GM04503 (cell line): Measurements from ENCODE around the gene DOCK3.
"Not testable (repeated sequence)": the region's sequence is repeated elsewhere in the genome, so short reads cannot be mapped to it uniquely, and the experiment has no call there.

Source experiments
- DNase-seq: peaks from one replicate; pipeline ENCODE4 v3.0.0-alpha.2; 2012; ENCODE audit warnings: low read depth

DOCK3 gene

GRCh38 chr3:51224283-51224682 is 549.6 kb downstream of the DOCK3 start:
- DNase-seq = no peak

- no peak for DNase-seq
Measured at GRCh38 chr3:51224843-51225242, 550.1 kb downstream of the DOCK3 start.

GRCh38 chr3:51242939-51243338 is 568.2 kb downstream of the DOCK3 start:
- DNase-seq = no peak

- DNase-seq = peak; percentile 1
Measured at GRCh38 chr3:51243924-51244323, 569.2 kb downstream of the DOCK3 start.

- peak; percentile 17 for DNase-seq
Measured at GRCh38 chr3:51245867-51246266, 571.1 kb downstream of the DOCK3 start.

- no peak for DNase-seq
Measured at GRCh38 chr3:51257870-51258269, 583.1 kb downstream of the DOCK3 start.

GRCh38 chr3:51264166-51264565 is 589.4 kb downstream of the DOCK3 start:
- DNase-seq = not testable (repeated sequence)

GRCh38 chr3:51268132-51268531 is 593.4 kb downstream of the DOCK3 start:
- no peak for DNase-seq

- DNase-seq = no peak
Measured at GRCh38 chr3:51269466-51269865, 594.7 kb downstream of the DOCK3 start.

- DNase-seq = no peak
Measured at GRCh38 chr3:51270559-51270958, 595.8 kb downstream of the DOCK3 start.

- DNase-seq = no peak
Measured at GRCh38 chr3:51271172-51271571, 596.4 kb downstream of the DOCK3 start.

- no peak for DNase-seq
Measured at GRCh38 chr3:51274052-51274451, 599.3 kb downstream of the DOCK3 start.

- DNase-seq = no peak
Measured at GRCh38 chr3:51275111-51275805, 600.5 kb downstream of the DOCK3 start.

GRCh38 chr3:51276046-51276445 is 601.3 kb downstream of the DOCK3 start:
- no peak for DNase-seq

GRCh38 chr3:51279448-51279847 is 604.7 kb downstream of the DOCK3 start:
- no peak for DNase-seq

- no peak for DNase-seq
Measured at GRCh38 chr3:51280176-51280575, 605.4 kb downstream of the DOCK3 start.

GRCh38 chr3:51282931-51283330 is 608.2 kb downstream of the DOCK3 start:
- DNase-seq = no peak

- DNase-seq = no peak
Measured at GRCh38 chr3:51283421-51283820, 608.7 kb downstream of the DOCK3 start.

GRCh38 chr3:51295625-51296024 is 620.9 kb downstream of the DOCK3 start:
- DNase-seq = no peak

GRCh38 chr3:51297333-51297732 is 622.6 kb downstream of the DOCK3 start:
- no peak for DNase-seq

- no peak for DNase-seq
Measured at GRCh38 chr3:51304230-51304629, 629.5 kb downstream of the DOCK3 start.

- DNase-seq = no peak
Measured at GRCh38 chr3:51306093-51306492, 631.4 kb downstream of the DOCK3 start.

- DNase-seq = no peak
Measured at GRCh38 chr3:51307458-51307857, 632.7 kb downstream of the DOCK3 start.

GRCh38 chr3:51307945-51308607 is 633.3 kb downstream of the DOCK3 start:
- DNase-seq = not testable (repeated sequence)
